Skeletal muscle tissue (tissue), 4 donors: ENCODE data around the gene IER5. TPM values are rescaled to one million over a fixed set of nuclear protein-coding genes. Genes with fewer than 3 reads are reported as not detected.

Source experiments
- H3K27ac ChIP-seq: one replicate; pipeline ENCODE4 v1.7.0; 2013; ENCODE audit warnings: mild to moderate bottlenecking, low read depth, low read length, inconsistent platforms
- H3K27me3 ChIP-seq, 3 donors: one replicate each; pipeline ENCODE4 v1.7.0; 2013; ENCODE audit warnings: low read length in 3 of 3; ENCODE audit not compliant: control insufficient read depth in 3 of 3, insufficient read depth in 3 of 3
- H3K36me3 ChIP-seq, 3 donors: one replicate each; pipeline ENCODE4 v1.7.0; 2013; ENCODE audit warnings: low read length in 3 of 3; ENCODE audit not compliant: control insufficient read depth in 3 of 3, insufficient read depth in 3 of 3
- H3K4me1 ChIP-seq, 3 donors: one replicate each; pipeline ENCODE4 v1.7.0; 2013; ENCODE audit warnings: low read length in 3 of 3, mild to moderate bottlenecking in 3 of 3; ENCODE audit not compliant: control insufficient read depth in 3 of 3, insufficient read depth in 3 of 3
- H3K4me3 ChIP-seq, 3 donors: one replicate each; pipeline ENCODE4 v1.7.0; 2013; ENCODE audit warnings: low read length in 3 of 3
- H3K9ac ChIP-seq, 3 donors: one replicate each; pipeline ENCODE4 v1.7.0; 2013; ENCODE audit warnings: low read length in 3 of 3, mild to moderate bottlenecking in 3 of 3, moderate library complexity in 2 of 3, low read depth in 1 of 3
- H3K9me3 ChIP-seq, 3 donors: one replicate each; pipeline ENCODE4 v1.7.0; 2013; ENCODE audit warnings: low read length in 3 of 3; ENCODE audit not compliant: control insufficient read depth in 3 of 3
- total RNA-seq: library from RNA; depleted of rRNA; stranded (reverse); fragments of >200 nt; gene quantifications from one replicate; pipeline ENCODE4 v1.2.3, GENCODE V29; 2014
- donor health status: Osteomylitis.

IER5 gene
- total RNA-seq, 1 donor from 2014 or later: 11.0 TPM

- peaks cover 3 to 9% (median 7%) of the 10 kb centered on the region in 3 donors for H3K4me1 ChIP-seq
- H3K27me3 ChIP-seq: no peaks in the 10 kb centered on the region
- H3K36me3 ChIP-seq: no peaks in the 10 kb centered on the region
- H3K27ac ChIP-seq: no peak overlapping the region
- no peaks in the 10 kb centered on the region for H3K9me3 ChIP-seq
- H3K9ac ChIP-seq: no peak overlapping the region
- H3K4me3 ChIP-seq: no peak overlapping the region
Observed at GRCh38 chr1:181119093-181119989, 30.8 kb downstream of the IER5 start.

- Histone ChIP-seq H3K9me3 (no peaks in the 10 kb centered on the region), H3K4me1 (peaks cover 3 to 7% (median 6%) of the 10 kb centered on the region in 3 donors), H3K9ac (no peak overlapping the region), H3K4me3 (no peak overlapping the region), H3K27me3 (no peaks in the 10 kb centered on the region), H3K36me3 (no peaks in the 10 kb centered on the region), H3K27ac (no peak overlapping the region)
Observed at GRCh38 chr1:181120924-181121323, 32.4 kb downstream of the IER5 start.

DNA sequence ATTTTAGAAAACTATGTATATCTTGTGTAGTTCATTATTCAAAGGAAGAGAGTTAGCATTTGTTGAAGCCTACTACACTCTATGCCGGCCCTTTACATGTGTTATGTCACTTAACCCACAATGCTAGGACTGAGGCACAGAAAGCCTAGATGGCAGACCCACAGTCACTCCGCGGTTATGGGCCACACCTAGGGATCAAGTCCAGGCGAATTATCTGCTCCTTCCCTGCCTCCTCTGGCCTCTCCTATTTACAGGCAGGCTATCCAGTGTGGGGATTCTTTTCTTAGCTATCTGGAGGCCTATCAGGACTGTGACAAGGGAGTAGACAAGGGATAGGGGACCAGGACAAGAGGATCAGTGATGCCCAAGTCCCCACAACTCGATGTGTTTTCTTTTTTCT is 33.0 kb downstream of the IER5 start:
- H3K4me3 ChIP-seq: no peak overlapping the region
- H3K9ac ChIP-seq: peak overlapping the region in 1 of 3 donors; percentile 8
- no peak overlapping the region for H3K27ac ChIP-seq
- H3K27me3 ChIP-seq: no peaks in the 10 kb centered on the region
- H3K36me3 ChIP-seq: no peaks in the 10 kb centered on the region
- H3K4me1 ChIP-seq: peaks cover 3 to 7% (median 6%) of the 10 kb centered on the region in 3 donors
- no peaks in the 10 kb centered on the region for H3K9me3 ChIP-seq

DNA sequence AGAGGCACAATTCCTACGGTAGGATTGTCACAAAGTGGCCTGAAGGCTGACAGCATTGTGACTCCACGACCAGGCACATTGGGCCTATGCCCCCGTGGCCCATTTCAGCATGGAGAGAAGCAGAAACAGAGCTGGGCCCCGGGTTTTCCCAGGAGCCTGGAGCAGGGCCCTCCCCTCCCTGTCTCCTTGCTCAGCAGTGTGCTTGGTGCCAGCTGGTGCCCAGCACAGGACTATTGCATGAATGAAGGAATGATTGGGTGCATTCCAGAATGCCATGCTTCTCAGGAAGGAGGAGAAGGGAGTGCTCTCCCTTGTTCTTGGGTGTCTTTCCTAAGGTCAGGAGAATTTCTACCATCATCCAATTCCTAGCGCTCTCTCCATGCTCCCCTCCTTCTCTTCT is 33.7 kb downstream of the IER5 start:
- Histone ChIP-seq H3K27me3 (no peaks in the 10 kb centered on the region), H3K27ac (no peak overlapping the region), H3K4me3 (no peak overlapping the region), H3K9me3 (no peaks in the 10 kb centered on the region), H3K36me3 (no peaks in the 10 kb centered on the region), H3K4me1 (peaks cover 3 to 11% (median 10%) of the 10 kb centered on the region in 3 donors), H3K9ac (no peak overlapping the region)

- no peak overlapping the region for H3K27ac ChIP-seq
- peaks cover under 1 to 15% (median 12%) of the 10 kb centered on the region in 3 donors for H3K4me1 ChIP-seq
- H3K9me3 ChIP-seq: no peaks in the 10 kb centered on the region
- H3K36me3 ChIP-seq: no peaks in the 10 kb centered on the region
- no peaks in the 10 kb centered on the region for H3K27me3 ChIP-seq
- no peak overlapping the region for H3K4me3 ChIP-seq
- no peak overlapping the region for H3K9ac ChIP-seq
Observed at GRCh38 chr1:181123173-181123572, 34.7 kb downstream of the IER5 start.

- Histone ChIP-seq H3K27me3 (no peaks in the 10 kb centered on the region), H3K36me3 (no peaks in the 10 kb centered on the region), H3K4me3 (no peak overlapping the region), H3K9ac (no peak overlapping the region), H3K9me3 (no peaks in the 10 kb centered on the region), H3K27ac (no peak overlapping the region), H3K4me1 (peaks cover 9 to 25% (median 22%) of the 10 kb centered on the region in 3 donors)
Observed at GRCh38 chr1:181124291-181124751, 35.8 kb downstream of the IER5 start.

DNA sequence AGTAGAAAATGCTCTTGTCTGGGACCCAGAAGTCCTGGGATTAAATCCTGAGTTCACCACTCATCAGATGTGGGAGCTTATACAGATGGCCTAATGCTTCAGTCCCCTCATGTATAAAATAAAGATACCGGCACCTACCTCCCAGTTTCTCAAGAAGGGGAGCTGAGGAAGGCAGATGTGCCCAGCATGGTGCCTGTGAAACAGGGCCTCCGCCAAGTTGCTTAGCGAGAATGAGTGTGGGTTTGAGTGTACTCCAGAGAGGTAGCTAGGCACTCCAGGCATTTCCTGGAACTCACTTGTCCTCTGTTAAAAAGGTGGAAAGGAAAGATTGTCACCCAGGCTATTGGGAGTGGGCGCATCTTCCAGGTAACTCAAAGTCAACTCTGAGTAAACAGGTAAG is 37.8 kb downstream of the IER5 start:
- no peaks in the 10 kb centered on the region for H3K36me3 ChIP-seq
- H3K4me3 ChIP-seq: no peak overlapping the region
- H3K4me1 ChIP-seq: peaks cover 14 to 34% (median 34%) of the 10 kb centered on the region in 3 donors
- H3K27me3 ChIP-seq: no peaks in the 10 kb centered on the region
- no peak overlapping the region for H3K27ac ChIP-seq
- H3K9me3 ChIP-seq: no peaks in the 10 kb centered on the region
- H3K9ac ChIP-seq: no peak overlapping the region

DNA sequence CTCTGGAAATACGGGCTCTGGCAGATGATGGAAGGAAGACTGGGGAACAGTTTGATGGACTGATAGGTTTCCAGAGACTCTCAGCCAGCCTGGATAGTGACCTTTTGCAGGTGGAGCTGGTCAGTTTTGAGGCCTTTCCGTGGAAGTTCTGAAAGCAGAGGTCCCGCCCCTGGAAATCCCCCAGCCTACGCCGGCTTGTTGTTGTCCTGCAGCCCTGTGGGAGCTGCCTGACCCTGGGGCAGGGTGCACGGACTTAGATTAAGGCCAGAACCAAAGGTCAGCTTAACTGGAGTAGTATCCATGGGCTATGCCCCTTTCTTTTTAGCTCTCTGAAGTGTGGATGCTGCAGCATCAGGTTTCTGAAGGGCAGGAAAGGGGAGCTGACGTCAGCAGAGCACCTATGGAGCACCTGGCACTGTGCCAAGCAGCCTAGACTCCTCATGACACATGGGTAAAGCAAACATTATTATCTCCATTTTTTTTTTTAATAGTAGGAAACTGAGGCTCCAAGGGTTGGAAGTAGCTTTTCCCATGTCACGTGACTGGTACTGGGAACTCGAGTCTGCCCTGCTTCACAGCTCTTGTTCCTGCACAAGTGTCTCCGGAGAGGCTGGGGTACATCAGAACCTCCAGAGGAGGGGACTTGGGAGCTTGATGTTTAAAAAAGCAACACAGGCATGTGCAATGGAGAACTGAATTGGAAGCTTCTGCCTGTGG is 38.5 kb downstream of the IER5 start:
- Histone ChIP-seq H3K36me3 (no peaks in the 10 kb centered on the region), H3K9ac (no peak overlapping the region), H3K4me3 (no peak overlapping the region), H3K9me3 (no peaks in the 10 kb centered on the region), H3K27ac (no peak overlapping the region), H3K4me1 (peaks cover 14 to 34% (median 31%) of the 10 kb centered on the region in 3 donors), H3K27me3 (no peaks in the 10 kb centered on the region)

DNA sequence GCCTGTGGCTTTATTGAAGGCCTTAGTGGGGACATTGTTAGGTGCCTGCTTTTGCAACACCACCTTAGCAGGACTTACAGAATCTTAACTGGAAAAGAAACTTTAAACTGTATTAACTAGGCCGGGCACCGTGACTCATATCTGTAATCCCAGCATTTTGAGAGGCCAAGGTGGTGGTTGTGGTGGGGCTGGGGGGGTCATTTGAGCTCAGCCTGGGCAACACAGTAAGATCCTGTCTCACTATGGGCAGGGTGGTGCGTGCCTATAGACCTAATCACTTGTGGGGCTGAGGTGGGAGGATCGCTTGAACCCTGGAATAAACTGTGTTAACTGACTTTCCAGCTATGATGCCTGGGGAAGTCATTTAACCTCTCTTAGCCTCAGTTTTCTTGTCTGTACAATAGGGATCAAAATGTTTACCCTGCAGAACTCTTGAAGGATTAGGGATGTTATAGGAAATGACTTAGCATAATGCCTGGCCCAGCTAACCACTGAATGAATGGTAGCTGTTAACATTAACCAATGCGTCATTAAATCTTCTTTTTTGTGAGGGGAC is 39.5 kb downstream of the IER5 start:
- Histone ChIP-seq H3K9me3 (no peaks in the 10 kb centered on the region), H3K27me3 (no peaks in the 10 kb centered on the region), H3K36me3 (no peaks in the 10 kb centered on the region), H3K9ac (no peak overlapping the region), H3K4me1 (peaks cover 14 to 28% (median 28%) of the 10 kb centered on the region in 3 donors), H3K27ac (no peak overlapping the region), H3K4me3 (no peak overlapping the region)
